HT1080 (cell line): ENCODE results near the gene WEE1. TPM values are rescaled to one million over a fixed set of nuclear protein-coding genes. Genes with fewer than 3 reads are reported as not detected.
"Not testable (repeated sequence)": the region's sequence is repeated elsewhere in the genome, so short reads cannot be mapped to it uniquely, and the experiment has no call there.

Experiments
- DNase-seq: peaks from one replicate; pipeline ENCODE4 v3.0.0-alpha.2; 2015; ENCODE audit warnings: low read depth
- small RNA-seq: library from RNA; depleted of rRNA; stranded (forward); fragments of <200 nt; gene quantifications from one replicate; pipeline ENCODE3, GENCODE V24; 2014
- total RNA-seq: library from RNA; depleted of rRNA; stranded (reverse); fragments of >200 nt; shearing (Covaris generic); gene quantifications from 2 replicates; pipeline ENCODE4 v1.2.3, GENCODE V29; 2014; rRNA removed

The WEE1 gene
- total RNA-seq, 1 experiment from 2014 or later, result 39.0 TPM

DNA sequence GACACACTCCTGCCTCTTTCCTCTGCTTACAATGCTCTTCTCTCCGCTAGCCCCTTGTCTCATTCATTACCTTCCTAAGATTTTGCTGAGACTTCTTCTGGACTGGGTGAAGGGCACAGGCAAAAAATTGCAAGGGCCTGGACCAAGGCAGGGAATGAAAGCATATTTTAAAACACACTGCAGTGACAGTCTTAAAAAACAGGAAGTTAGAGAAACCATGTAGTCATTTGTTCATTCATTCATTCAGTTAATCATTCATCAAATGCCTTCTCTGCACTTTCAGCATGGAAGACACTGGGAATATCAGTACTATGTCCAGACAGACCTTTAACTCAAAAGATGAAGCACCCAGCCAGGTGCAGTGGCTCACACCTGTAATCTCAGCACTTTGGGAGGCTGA lies 45.5 kb downstream of the WEE1 start:
- DNase-seq, result no peak

DNA sequence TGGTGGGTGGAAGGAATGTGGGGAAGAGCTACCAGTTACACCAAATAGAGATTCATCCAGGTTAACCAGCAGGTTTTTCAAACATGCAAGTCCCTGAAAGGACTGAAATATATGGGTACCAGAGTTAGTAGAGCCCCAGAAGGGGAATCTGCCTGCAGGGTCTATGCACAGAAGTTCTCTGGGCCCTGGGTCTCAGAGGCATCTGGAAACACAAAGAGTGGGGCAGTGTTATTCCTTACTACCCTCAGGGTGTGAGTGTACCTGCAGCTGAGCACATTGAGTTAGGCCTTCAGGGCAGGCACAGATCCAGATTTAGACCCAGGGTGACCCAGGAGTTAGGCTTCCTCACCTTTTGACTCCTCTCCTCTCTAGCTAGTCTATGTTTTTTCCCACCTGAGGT lies 46.5 kb downstream of the WEE1 start:
- DNase-seq, result no peak

DNA sequence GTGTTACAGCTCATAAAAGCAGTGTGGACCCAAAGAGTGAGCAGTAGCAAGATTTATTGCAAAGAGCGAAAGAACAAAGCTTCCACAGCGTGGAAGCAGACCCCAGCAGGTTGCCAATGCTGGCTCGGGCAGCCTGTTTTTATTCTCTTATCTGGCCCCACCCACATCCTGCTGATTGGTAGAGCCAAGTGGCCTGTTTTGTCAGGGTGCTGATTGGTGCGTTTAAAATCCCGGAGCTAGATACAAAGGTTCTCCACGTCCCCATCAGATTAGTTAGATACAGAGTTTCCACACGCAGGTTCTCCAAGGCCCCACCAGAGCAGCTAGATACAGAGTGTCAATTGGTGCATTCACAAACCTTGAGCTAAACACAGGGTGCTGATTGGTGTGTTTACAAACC lies 48.9 kb downstream of the WEE1 start:
- not testable (repeated sequence) for DNase-seq

DNA sequence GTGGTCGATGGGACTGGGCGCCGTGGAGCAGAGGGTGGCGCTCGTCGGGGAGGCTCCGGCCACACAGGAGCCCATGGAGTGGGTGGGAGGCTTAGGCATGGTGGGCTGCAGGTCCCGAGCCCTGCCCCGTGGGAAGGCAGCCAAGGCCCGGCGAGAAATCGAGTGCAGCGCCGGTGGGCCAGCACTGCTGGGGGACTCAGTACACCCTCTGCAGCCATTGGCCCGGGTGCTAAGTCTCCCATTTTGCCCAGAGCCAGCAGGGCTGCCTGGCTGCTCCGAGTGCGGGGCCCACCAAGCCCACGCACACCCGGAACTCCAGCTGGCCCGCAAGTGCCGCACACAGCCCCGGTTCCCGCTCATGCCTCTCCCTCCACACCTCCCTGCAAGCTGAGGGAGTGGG lies 49.6 kb downstream of the WEE1 start:
- DNase-seq, result not testable (repeated sequence)

DNA sequence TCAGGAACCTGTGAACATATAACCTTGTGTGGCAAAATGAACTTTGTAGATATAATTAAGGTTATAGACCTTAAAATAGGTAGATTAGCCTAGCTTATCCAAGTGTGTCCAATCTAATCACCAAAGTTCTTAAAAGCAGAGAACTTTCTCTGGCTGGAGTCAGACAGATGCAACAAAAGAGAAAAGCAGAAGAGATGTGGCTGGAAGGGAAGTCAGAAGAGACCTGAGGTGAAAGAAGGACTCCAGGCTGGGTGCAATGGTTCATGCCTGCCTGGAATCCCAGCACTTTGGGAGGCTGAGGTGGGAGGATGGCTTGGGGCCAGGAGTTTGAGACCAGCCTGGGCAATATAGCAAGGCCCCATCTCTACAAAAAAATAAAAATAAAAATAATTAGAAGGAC lies 51.0 kb downstream of the WEE1 start:
- no peak for DNase-seq

DNA sequence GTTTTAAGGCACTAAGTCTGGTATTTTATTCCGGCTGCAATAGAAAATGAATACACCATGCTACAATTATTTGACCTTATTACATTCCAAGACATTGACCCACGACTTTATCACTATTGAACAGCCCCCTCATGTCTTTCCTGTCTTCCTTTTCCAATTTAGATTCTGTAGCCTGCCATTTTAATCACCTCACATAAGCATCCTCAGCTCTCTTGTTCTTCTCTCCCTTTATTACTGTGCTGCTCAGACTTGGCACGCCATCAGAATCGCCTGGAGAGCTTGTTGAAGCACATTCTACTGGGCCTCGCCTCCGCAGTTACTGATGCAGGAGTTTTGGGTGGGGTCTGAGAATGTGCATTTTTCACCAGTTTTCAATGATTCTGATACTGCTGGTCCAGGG lies 51.7 kb downstream of the WEE1 start:
- DNase-seq, result no peak

DNA sequence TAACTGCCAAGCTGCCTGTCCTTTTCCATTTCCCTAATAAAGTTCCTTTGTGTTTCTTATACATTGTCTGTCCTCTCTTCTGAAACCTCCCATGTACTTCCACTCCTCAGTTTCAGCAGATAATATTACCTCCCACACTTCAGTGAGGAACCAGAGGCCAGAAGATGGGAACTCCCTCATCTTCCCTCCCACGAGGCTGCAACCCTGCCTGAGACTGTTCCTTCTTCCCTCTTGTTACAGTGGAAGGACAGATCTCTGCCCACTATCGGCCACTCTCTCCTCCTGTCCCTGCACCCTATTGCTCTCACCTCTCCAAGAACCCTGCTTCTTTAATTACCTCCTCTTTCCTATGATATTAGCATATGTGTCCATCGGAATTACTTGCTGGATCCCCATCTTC lies 52.3 kb downstream of the WEE1 start:
- no peak for DNase-seq

DNA sequence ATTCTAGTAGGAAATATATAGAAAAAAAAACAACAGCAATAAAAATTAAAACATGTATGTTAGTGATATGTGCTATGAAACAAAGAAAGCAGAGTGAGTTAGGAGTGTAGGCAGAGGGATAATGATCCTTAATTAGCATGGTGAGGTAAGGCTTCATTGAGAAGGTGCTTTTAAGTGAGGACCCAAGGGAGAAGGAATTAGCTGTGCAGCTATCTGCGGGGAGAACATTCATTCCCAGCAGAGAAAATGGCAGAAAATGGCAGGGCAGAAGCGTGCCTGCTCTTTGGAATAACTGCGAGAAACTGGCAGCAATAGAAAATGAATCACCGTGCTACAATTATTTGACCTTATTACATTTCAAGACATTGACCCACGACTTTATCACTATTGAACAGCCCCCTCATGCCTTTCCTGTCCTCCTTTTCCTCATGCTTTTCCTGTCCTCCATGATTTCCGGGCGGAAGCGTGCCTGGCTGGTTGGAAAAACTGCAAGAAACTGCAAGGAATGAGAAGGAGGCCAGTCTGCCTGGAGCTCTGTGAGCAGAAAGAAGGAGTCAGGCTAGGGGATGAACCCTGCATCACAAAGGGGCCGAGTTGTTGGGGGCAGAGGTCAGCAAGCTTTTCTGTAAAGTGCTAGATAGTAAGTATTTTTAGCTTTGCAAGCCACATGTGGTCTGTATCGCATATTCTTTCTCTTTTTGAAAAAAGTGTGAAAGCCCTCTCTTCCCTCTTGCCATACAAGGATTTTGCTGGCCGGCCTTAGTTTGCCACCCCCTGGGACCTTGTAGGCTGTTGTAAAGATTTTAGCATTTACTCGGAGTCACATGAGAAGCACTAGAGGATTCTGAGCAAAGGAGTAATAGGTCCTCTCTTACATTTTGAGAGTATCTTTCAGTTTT lies 53.3 kb downstream of the WEE1 start:
- no peak for DNase-seq

DNA sequence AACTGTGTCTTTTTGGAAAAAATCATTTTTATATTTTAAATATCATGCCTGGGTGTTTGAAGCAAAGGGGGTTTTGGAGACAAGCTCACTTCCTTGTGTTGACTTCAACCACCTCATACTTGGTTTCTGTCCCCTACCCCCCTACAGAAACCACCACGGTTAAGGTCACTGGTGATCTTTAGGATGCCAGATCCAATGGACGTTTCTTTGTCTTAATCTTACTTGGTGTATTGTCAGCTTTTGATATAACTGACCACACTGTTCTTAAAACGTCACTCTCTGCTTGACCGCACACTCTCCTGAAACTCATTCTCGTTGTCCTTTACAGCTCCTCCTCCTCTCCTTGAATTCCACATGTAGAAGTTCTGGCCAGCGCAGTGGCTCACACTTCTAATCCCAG lies 55.6 kb downstream of the WEE1 start:
- DNase-seq, result no peak

DNA sequence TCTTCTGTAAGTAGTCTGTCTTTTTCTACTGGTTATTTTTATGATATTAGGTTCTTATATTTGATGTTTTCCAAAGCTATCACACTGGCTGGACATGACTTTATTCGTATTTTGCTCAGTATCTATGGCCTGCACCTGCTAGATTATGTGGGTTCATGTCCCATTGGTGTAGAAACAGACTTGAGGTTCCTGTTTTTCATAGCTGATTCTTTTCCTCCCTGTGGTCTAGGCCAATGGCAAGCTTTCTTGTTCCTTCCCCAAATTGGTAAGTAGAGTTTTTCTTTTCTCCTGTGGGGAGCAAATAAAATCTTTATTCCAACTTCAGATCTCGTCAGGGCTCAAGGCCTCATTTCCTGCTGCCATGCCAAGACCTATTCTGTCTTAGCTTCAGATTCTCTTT lies 60.2 kb downstream of the WEE1 start:
- DNase-seq, result no peak

DNA sequence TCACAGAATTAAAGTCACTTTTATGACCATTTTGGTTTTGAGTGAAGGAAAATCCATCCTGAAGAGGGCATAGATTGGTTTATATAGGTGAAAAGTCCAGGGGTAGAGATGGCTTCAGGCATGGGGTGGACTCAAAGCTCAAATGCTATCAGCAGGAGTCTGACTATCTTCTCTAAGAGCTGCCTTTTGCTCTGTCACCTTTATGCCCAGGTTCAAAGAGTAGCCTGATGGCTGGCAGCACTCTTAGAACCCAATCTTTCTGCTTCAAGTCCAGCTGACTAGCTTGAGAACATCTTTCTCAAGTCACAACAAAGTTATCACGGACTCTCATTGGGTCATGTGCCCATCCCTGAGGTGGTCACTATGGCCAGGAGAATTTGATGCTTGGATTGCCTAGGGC lies 63.2 kb downstream of the WEE1 start:
- no peak for DNase-seq

DNA sequence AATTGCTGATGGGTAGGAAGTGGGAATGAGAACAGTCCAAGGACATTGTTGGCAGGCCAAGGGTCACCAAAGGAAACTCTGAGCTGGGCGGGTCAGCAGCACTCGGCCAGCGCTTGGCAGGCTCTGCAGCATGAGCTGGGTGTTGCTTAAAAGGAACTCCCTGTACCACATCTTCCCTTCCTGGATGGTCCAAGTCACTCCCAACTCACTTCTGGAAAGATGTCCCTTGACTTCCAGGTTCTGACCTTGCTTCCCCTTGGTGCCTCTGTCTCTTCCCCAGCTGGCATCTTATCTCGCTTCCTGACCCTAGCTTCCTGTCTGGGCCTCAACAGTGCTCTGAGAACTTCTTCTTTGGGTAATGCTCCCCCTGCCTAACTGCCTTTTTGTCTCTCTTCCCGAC lies 65.6 kb downstream of the WEE1 start:
- no peak for DNase-seq

Small RNA genes within 50 kb of the gene (small RNA-seq; reads per million reads assigned to genes)
- gene RF01210, result not detected

Other genes starting within 250 kb of the WEE1 start
- 95.4 and 176 TPM in 2 replicates for gene IPO7, start 189.0 kb upstream of the WEE1 start, total RNA-seq
- 22.6 and 31.6 TPM in 2 replicates for gene ZNF143, start 112.7 kb upstream of the WEE1 start, total RNA-seq
- gene SWAP70, start 90.4 kb downstream of the WEE1 start, total RNA-seq, result 14.7 and 20.4 TPM in 2 replicates